SU-DHL-6 (cell line): Measurements from ENCODE around the gene RPL3.

ENCODE experiments used
- H2AFZ ChIP-seq: fragments of 200-600 bp; sonication (generic); 2 replicates; pipeline ENCODE4 v1.6.1; 2014; ENCODE audit warnings: low read depth, mild to moderate bottlenecking, moderate library complexity, mixed read lengths, antibody characterized with exemption, low read length; ENCODE audit not compliant: severe bottlenecking
- H3F3A ChIP-seq: fragments of 200-600 bp; shearing (Covaris generic); 2 replicates; pipeline ENCODE4 v1.6.0; 2016; ENCODE audit warnings: antibody characterized with exemption, mild to moderate bottlenecking; ENCODE audit not compliant: insufficient read depth
- H3K27ac ChIP-seq: fragments of 200-600 bp; sonication (generic); 2 replicates; pipeline ENCODE4 v1.5.1; 2016; ENCODE audit warnings: low read depth, mild to moderate bottlenecking, low read length, moderate library complexity, mixed read lengths
- H3K27me3 ChIP-seq: fragments of 200-600 bp; sonication (generic), shearing (Covaris generic); 2 replicates; pipeline ENCODE4 v1.6.0; 2014; ENCODE audit warnings: mild to moderate bottlenecking, low read length
- H3K36me3 ChIP-seq: fragments of 200-600 bp; sonication (generic); 2 replicates; pipeline ENCODE4 v1.6.1; 2014; ENCODE audit warnings: mild to moderate bottlenecking, low read length, mixed read lengths
- H3K4me2 ChIP-seq: fragments of 300-600, 200-600 bp; shearing (Covaris generic), sonication (generic); 2 replicates; pipeline ENCODE4 v1.6.0; 2014; ENCODE audit warnings: low read length, low read depth, mild to moderate bottlenecking; ENCODE audit not compliant: poor library complexity, severe bottlenecking
- H3K4me3 ChIP-seq: fragments of 200-600 bp; sonication (generic); 2 replicates; pipeline ENCODE4 v1.5.1; 2014; ENCODE audit warnings: antibody characterized with exemption, low read length, mild to moderate bottlenecking, mixed read lengths; ENCODE audit not compliant: insufficient read depth, poor library complexity, severe bottlenecking
- H3K79me2 ChIP-seq: fragments of 200-600 bp; sonication (generic); 2 replicates; pipeline ENCODE4 v1.6.1; 2014; ENCODE audit warnings: mild to moderate bottlenecking, low read length, moderate library complexity; ENCODE audit not compliant: insufficient read depth
- H3K9ac ChIP-seq: fragments of 200-600 bp; sonication (generic); 2 replicates; pipeline ENCODE4 v1.7.0; 2014; ENCODE audit warnings: mild to moderate bottlenecking, low read length
- H3K9me2 ChIP-seq: fragments of 200-600 bp; sonication (generic); replicated peaks from 2 replicates; pipeline ENCODE4 v1.6.1; 2014; ENCODE audit warnings: low read length; ENCODE audit not compliant: insufficient read depth
- H3K9me3 ChIP-seq: fragments of 200-600 bp; sonication (generic); 2 replicates; pipeline ENCODE4 v1.6.1; 2014; ENCODE audit warnings: low read length, mixed read lengths; ENCODE audit not compliant: insufficient read depth
- H4K20me1 ChIP-seq: fragments of 200-600 bp; sonication (generic); 2 replicates; pipeline ENCODE4 v1.6.1; 2014; ENCODE audit warnings: low read depth, mild to moderate bottlenecking, antibody characterized with exemption, low read length, moderate library complexity, mixed read lengths
- CTCF ChIP-seq: fragments of 200-600 bp; sonication (generic); IDR thresholded peaks from one replicate; pipeline ENCODE4 v1.5.1; 2017; ENCODE audit warnings: antibody characterized with exemption, mild to moderate bottlenecking, low read length, moderate library complexity; ENCODE audit not compliant: insufficient read depth, poor library complexity, severe bottlenecking
- EZH2phosphoT487 ChIP-seq: fragments of 200-600 bp; sonication (generic), shearing (Covaris generic); conservative IDR thresholded peaks from 2 replicates; pipeline ENCODE4 v1.6.1; 2018; ENCODE audit warnings: mild to moderate bottlenecking, antibody characterized with exemption, low read length, moderate library complexity, mixed read lengths

RPL3 gene

DNA sequence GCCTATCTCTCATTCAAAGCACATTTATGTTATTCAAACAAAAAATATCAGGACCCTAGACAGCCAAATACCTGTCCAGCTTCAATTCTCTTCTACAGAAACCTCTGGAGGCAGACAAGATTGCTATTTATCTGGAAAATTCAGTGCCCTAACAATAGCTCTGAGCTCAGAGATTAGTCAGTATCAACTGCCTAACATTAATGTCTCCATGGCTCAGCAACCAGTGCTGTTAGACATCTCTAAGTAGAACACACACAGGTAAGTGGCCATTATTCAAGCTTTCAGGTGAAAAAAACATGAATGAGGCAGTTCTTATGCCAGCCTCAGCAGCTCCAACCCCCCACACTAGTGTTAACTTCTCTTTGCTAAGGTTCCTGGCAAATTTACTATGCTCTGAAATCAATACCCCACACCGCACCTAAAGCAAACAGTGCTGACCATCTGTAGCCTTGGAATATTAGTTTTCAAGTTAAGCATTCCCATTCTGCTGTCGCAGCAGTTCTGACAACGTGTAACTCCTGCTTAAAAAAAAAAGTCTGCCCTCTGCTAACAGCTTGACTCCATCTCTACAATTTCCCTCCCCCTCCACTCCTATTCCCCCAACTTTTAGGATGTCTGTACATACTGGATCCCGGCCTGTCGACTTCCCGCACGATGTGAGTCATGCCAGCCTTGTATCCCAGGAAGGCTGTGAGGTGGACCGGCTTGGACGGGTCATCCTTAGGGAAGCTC lies 1.5 kb downstream of the RPL3 start:
- Histone ChIP-seq H3K9me3 (no peaks in the 10 kb centered on the region), H3K9ac (peak overlapping the region; percentile 88), H3K36me3 (peaks cover 42% of the 10 kb centered on the region), H3K27me3 (no peaks in the 10 kb centered on the region), H3K27ac (peak overlapping the region; percentile 80), H2AFZ (no peak overlapping the region), H3F3A (peaks cover 64% of the 10 kb centered on the region), H3K9me2 (no peaks in the 10 kb centered on the region), H4K20me1 (peaks cover 33% of the 10 kb centered on the region), H3K4me3 (peak overlapping the region; percentile 96), H3K79me2 (peaks cover 30% of the 10 kb centered on the region), H3K4me2 (peak overlapping the region; percentile 92)
- no peak for TF ChIP-seq CTCF
- TF ChIP-seq EZH2phosphoT487, result no peak

DNA sequence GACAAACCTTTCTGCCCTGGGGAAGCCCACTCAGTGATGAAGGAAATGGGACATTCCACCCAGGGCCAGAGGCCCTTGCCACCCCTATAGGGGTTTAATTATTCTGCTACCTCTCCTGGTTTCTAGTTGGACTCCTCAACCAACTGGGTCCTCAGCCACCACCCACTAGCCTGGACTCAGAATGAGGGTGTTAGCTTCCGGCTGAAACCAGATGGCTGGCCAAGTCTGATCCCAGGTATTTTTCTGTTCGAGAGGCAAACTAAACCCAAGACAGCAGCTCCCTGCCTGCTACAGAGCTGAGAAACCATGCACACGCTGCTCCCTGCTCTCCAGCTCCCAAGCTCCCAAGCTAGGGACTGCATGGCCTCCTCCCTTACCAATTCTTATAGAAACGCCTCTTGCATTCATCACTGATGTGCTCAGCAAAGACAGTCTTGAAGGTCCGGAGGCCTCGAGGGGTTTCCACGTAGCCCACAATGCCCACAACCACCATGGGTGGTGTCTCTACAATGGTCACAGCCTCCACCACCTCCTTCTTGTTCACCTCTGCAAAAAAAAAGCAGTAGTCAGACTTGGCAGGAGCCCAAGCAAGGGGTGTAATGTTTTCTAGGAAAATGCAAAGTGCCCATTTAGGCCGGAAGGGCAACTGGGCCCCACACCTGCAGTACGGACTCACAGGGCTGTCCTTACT lies 2.2 kb downstream of the RPL3 start:
- no peak for TF ChIP-seq CTCF
- no peak for TF ChIP-seq EZH2phosphoT487
- Histone ChIP-seq H3F3A (peaks cover 71% of the 10 kb centered on the region), H3K27me3 (no peaks in the 10 kb centered on the region), H3K4me2 (peak overlapping the region; percentile 92), H4K20me1 (peaks cover 33% of the 10 kb centered on the region), H3K4me3 (peak overlapping the region; percentile 96), H3K79me2 (peaks cover 30% of the 10 kb centered on the region), H3K9ac (peak overlapping the region; percentile 88), H2AFZ (no peak overlapping the region), H3K9me3 (no peaks in the 10 kb centered on the region), H3K27ac (no peak overlapping the region; the same call in 1 of the 2 replicates), H3K9me2 (no peaks in the 10 kb centered on the region), H3K36me3 (peaks cover 42% of the 10 kb centered on the region)

DNA sequence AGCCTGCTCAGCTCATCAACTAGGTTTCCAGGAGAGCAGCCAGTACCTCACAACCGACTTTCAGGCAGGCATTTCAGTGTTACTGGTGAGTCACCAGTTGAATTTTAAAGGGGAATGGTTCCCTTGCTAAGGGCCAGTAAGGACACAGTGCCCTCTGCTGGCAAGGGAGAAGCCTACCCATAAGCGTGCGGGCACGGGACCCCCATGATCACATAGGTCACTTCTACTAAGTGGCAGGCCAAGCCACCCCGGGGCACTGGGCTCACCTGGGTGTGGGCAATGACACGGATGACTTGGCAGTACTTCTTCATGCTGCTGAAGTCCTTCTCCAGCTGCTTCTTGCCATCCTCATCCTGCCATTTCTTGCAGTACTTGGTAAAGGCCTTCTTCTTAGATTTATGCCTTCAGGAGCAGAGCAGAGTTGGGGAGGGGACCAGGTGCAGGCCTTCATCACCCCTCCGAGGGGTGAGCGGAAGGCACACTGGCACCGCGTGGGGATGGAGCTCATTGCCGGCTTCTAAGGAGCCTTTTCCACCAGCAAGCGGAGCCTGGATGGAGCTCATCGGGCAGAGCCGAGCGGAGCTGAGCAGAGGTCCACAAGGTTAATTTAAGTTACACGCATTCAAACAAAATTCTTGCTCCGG lies 2.9 kb downstream of the RPL3 start:
- H3K4me2 ChIP-seq, result peak overlapping the region; percentile 92
- H3K9me2 ChIP-seq, result no peaks in the 10 kb centered on the region
- H3F3A ChIP-seq, result peaks cover 77% of the 10 kb centered on the region
- H3K4me3 ChIP-seq, result peak overlapping the region; percentile 96
- no peaks in the 10 kb centered on the region for H3K27me3 ChIP-seq
- H3K9me3 ChIP-seq, result no peaks in the 10 kb centered on the region
- no peak overlapping the region for H2AFZ ChIP-seq
- H3K27ac ChIP-seq, result no peak overlapping the region
- peaks cover 42% of the 10 kb centered on the region for H3K36me3 ChIP-seq
- TF ChIP-seq EZH2phosphoT487 (no peak), CTCF (peak; percentile 79)
- peaks cover 30% of the 10 kb centered on the region for H3K79me2 ChIP-seq
- peaks cover 33% of the 10 kb centered on the region for H4K20me1 ChIP-seq
- H3K9ac ChIP-seq, result no peak overlapping the region
